HG03575 (cell line): ENCODE results near the gene ENTREP1.
"Not testable (repeated sequence)": the region's sequence is repeated elsewhere in the genome, so short reads cannot be mapped to it uniquely, and the experiment has no call there.

Source experiments
- ATAC-seq: cut with Tn5 transposase; IDR thresholded peaks from one replicate; pipeline ENCODE4 v1.9.1; 2021; ENCODE audit not compliant: unreplicated experiment, insufficient number of reproducible peaks, low FRiP score; ENCODE audit errors: extremely low read depth

ENTREP1 gene

GRCh38 chr9:69392826-69393225 lies 67.8 kb downstream of the ENTREP1 start:
- no peak for ATAC-seq

GRCh38 chr9:69393425-69393824 lies 68.4 kb downstream of the ENTREP1 start:
- no peak for ATAC-seq

GRCh38 chr9:69395718-69396117 lies 70.7 kb downstream of the ENTREP1 start:
- ATAC-seq: no peak

- no peak for ATAC-seq
Measured at GRCh38 chr9:69396759-69397158, 71.7 kb downstream of the ENTREP1 start.

GRCh38 chr9:69397384-69398214 lies 72.6 kb downstream of the ENTREP1 start:
- ATAC-seq: no peak

GRCh38 chr9:69400470-69400869 lies 75.5 kb downstream of the ENTREP1 start:
- no peak for ATAC-seq

- not testable (repeated sequence) for ATAC-seq
Measured at GRCh38 chr9:69409936-69410335, 84.9 kb downstream of the ENTREP1 start.

- ATAC-seq: no peak
Measured at GRCh38 chr9:69411246-69411645, 86.2 kb downstream of the ENTREP1 start.

- no peak for ATAC-seq
Measured at GRCh38 chr9:69411931-69412740, 87.1 kb downstream of the ENTREP1 start.

GRCh38 chr9:69412741-69413150 lies 87.7 kb downstream of the ENTREP1 start:
- ATAC-seq: no peak

GRCh38 chr9:69420611-69421270 lies 95.7 kb downstream of the ENTREP1 start:
- ATAC-seq: no peak

GRCh38 chr9:69421908-69422801 lies 97.1 kb downstream of the ENTREP1 start:
- ATAC-seq: no peak

- ATAC-seq: no peak
Measured at GRCh38 chr9:69425136-69425801, 100.3 kb downstream of the ENTREP1 start.

GRCh38 chr9:69427286-69427685 lies 102.3 kb downstream of the ENTREP1 start:
- no peak for ATAC-seq

- no peak for ATAC-seq
Measured at GRCh38 chr9:69428017-69428785, 103.2 kb downstream of the ENTREP1 start.

- no peak for ATAC-seq
Measured at GRCh38 chr9:69429281-69429680, 104.3 kb downstream of the ENTREP1 start.

GRCh38 chr9:69430206-69430605 lies 105.2 kb downstream of the ENTREP1 start:
- ATAC-seq: no peak

GRCh38 chr9:69431203-69431602 lies 106.2 kb downstream of the ENTREP1 start:
- ATAC-seq: no peak
